Peyer's patch (tissue), 4 donors: ENCODE results near the gene AP3D1.

Source experiments
- POLR2A ChIP-seq, 2 donors: fragments of 450-650 bp; IDR thresholded peaks; one replicate each; pipeline ENCODE4 v1.5.1; 2017; ENCODE audit warnings: antibody characterized with exemption in 2 of 2, mild to moderate bottlenecking in 2 of 2, moderate library complexity in 2 of 2
- TF ChIP-seq, protein P1 (sequence below), 6 experiments: fragments of 450-650 bp in 4 of 6; fragments of 200-600 bp in 2 of 6; sonication (generic) in 1 of 6; IDR thresholded peaks; one replicate each; pipeline ENCODE4 v1.5.1; 2017 to 2019; ENCODE audit warnings: antibody characterized with exemption in 6 of 6, mild to moderate bottlenecking in 3 of 6, moderate library complexity in 1 of 6

DNA sequence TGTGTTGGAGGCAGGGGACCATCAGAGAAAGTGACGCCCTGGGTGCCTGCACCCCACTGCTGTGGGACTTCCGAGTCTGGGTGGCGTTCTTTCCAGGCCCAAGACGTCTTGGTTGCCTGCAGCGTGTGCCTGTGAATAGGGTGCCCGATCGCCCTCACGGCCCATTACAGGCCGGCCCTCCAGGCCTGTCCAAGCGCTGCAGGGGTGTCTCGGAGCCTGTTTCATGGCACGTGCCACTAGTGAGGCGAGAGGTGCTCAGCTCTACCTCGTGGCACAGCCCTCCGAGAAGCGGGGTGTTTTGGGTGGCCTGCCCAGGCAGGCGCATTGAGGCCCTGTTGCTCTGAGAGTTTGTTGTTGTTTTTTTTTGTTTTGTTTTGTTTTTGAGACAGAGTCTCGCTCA is 42.4 kb upstream of the AP3D1 start:
- TF ChIP-seq, protein P1, sequence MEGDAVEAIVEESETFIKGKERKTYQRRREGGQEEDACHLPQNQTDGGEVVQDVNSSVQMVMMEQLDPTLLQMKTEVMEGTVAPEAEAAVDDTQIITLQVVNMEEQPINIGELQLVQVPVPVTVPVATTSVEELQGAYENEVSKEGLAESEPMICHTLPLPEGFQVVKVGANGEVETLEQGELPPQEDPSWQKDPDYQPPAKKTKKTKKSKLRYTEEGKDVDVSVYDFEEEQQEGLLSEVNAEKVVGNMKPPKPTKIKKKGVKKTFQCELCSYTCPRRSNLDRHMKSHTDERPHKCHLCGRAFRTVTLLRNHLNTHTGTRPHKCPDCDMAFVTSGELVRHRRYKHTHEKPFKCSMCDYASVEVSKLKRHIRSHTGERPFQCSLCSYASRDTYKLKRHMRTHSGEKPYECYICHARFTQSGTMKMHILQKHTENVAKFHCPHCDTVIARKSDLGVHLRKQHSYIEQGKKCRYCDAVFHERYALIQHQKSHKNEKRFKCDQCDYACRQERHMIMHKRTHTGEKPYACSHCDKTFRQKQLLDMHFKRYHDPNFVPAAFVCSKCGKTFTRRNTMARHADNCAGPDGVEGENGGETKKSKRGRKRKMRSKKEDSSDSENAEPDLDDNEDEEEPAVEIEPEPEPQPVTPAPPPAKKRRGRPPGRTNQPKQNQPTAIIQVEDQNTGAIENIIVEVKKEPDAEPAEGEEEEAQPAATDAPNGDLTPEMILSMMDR (IDR thresholded peaks at IDR 0.05) = no peak
- TF ChIP-seq POLR2A (IDR thresholded peaks at IDR 0.05) = no peak
